Measurements from ENCODE around the gene ALCAM.

DNA sequence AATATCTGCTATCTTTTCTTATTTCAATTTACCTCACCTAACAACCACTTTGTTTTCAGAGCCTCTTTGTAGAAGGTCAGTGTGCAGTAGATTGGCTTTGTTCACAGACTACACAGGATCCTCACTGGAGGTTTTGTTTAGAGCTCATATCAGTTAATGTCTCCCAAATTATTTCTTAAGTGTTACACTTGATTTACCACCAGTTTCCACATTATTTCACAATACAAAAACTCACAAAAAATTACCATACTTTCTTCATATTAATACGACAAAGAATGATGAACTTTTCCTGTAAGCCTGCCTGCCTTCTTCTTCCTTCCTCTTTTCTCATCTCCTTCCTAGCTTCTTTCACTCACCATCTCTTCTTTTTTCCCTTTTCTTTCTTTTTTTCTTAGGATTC lies 133.3 kb downstream of the ALCAM start:
- no peak for TF ChIP-seq CEBPB (IDR thresholded peaks at IDR 0.05)
- TF ChIP-seq RAD21 (IDR thresholded peaks at IDR 0.05; ENCODE audit: low read depth), result no peak
- no peak for TF ChIP-seq EGR1 (IDR thresholded peaks at IDR 0.05)
- TF ChIP-seq TAF1 (IDR thresholded peaks at IDR 0.05; ENCODE audit: low read depth), result no peak
- TF ChIP-seq FOXM1 (IDR thresholded peaks at IDR 0.05; ENCODE audit: borderline replicate concordance, low read depth), result no peak
- no peak for TF ChIP-seq TCF12 (IDR thresholded peaks at IDR 0.05; ENCODE audit: low read depth)
- TF ChIP-seq EP300 (IDR thresholded peaks at IDR 0.05; ENCODE audit: borderline replicate concordance), result no peak
- TF ChIP-seq, protein P1, sequence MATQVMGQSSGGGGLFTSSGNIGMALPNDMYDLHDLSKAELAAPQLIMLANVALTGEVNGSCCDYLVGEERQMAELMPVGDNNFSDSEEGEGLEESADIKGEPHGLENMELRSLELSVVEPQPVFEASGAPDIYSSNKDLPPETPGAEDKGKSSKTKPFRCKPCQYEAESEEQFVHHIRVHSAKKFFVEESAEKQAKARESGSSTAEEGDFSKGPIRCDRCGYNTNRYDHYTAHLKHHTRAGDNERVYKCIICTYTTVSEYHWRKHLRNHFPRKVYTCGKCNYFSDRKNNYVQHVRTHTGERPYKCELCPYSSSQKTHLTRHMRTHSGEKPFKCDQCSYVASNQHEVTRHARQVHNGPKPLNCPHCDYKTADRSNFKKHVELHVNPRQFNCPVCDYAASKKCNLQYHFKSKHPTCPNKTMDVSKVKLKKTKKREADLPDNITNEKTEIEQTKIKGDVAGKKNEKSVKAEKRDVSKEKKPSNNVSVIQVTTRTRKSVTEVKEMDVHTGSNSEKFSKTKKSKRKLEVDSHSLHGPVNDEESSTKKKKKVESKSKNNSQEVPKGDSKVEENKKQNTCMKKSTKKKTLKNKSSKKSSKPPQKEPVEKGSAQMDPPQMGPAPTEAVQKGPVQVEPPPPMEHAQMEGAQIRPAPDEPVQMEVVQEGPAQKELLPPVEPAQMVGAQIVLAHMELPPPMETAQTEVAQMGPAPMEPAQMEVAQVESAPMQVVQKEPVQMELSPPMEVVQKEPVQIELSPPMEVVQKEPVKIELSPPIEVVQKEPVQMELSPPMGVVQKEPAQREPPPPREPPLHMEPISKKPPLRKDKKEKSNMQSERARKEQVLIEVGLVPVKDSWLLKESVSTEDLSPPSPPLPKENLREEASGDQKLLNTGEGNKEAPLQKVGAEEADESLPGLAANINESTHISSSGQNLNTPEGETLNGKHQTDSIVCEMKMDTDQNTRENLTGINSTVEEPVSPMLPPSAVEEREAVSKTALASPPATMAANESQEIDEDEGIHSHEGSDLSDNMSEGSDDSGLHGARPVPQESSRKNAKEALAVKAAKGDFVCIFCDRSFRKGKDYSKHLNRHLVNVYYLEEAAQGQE (IDR thresholded peaks at IDR 0.05; ENCODE audit: low read depth), result no peak
- no peak for TF ChIP-seq YY1 (IDR thresholded peaks at IDR 0.05; ENCODE audit: low read depth)
- TF ChIP-seq ZBTB7A (IDR thresholded peaks at IDR 0.05; ENCODE audit: low read depth), result no peak
- no peak for TF ChIP-seq CREB1 (IDR thresholded peaks at IDR 0.05; ENCODE audit: low read depth)
- TF ChIP-seq, protein P2, sequence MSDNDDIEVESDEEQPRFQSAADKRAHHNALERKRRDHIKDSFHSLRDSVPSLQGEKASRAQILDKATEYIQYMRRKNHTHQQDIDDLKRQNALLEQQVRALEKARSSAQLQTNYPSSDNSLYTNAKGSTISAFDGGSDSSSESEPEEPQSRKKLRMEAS (IDR thresholded peaks at IDR 0.05), result no peak

All from Ishikawa (cell line).